GM21367 (cell line): ENCODE measurements around the gene PCDHA8.
"Not testable (repeated sequence)": the region's sequence is repeated elsewhere in the genome, so short reads cannot be mapped to it uniquely, and the experiment has no call there.

ENCODE experiments used
- ATAC-seq: cut with Tn5 transposase; IDR thresholded peaks from one replicate; pipeline ENCODE4 v1.9.1; 2021; ENCODE audit not compliant: unreplicated experiment

Gene PCDHA8

GRCh38 chr5:140870221-140871201, 29.5 kb downstream of the PCDHA8 start:
- ATAC-seq: no peak

DNA sequence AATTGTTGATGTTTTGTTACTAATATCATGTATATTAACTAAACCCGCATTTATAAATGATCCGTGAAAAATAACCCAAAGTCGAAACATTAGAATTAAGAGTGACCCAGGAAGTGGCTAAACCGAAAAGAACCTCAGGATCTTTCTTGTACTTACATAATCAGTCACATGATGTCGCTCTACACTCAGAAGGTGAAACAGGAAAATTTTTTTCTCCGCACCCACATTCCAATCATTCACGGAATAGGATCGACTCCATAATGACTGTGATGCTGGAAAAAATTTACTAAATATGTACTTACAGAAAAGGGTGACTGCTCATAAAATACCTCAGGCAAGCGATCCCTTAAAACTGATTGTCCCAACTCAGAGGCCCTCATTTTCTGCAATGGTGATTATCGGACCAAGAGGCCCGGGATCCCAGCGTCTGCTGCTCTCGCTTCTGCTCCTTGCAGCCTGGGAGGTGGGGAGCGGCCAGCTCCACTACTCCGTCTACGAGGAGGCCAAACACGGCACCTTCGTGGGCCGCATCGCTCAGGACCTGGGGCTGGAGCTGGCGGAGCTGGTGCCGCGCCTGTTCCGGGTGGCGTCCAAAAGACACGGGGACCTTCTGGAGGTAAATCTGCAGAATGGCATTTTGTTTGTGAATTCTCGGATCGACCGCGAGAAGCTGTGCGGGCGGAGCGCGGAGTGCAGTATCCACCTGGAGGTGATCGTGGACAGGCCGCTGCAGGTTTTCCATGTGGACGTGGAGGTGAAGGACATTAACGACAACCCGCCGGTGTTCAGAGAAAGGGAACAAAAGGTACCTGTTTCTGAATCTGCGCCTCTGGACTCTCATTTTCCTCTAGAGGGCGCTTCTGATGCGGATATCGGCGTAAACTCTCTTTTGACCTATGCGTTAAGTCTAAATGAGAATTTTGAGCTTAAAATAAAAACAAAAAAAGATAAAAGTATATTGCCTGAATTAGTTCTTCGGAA, 34.4 kb downstream of the PCDHA8 start, which contains the start of gene PCDHA12:
Gene PCDHA12 (plus strand): TSS at position 224 of the 981 bp plus-strand sequence. CDS start 165 bp downstream, at position 389.
- ATAC-seq: no peak

DNA sequence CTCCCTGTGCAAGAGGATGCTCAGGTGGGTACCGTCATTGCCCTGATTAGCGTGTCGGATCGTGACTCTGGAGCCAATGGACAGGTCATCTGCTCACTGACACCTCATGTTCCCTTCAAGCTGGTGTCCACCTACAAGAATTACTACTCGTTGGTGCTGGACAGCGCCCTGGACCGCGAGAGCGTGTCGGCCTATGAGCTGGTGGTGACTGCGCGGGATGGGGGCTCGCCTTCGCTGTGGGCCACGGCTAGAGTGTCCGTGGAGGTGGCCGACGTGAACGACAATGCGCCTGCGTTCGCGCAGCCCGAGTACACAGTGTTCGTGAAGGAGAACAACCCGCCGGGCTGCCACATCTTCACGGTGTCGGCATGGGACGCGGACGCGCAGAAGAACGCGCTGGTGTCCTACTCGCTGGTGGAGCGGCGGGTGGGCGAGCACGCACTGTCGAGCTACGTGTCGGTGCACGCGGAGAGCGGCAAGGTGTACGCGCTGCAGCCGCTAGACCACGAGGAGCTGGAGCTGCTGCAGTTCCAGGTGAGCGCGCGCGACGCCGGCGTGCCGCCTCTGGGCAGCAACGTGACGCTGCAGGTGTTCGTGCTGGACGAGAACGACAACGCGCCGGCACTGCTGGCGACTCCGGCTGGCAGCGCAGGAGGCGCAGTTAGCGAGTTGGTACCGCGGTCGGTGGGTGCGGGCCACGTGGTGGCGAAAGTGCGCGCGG, 35.7 kb downstream of the PCDHA8 start:
- not testable (repeated sequence) for ATAC-seq

DNA sequence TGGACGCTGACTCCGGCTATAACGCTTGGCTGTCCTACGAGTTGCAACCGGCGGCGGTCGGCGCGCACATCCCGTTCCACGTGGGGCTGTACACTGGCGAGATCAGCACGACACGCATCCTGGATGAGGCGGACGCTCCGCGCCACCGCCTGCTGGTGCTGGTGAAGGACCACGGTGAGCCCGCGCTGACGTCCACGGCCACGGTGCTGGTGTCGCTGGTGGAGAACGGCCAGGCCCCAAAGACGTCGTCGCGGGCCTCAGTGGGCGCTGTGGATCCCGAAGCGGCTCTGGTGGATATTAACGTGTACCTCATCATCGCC, 36.2 kb downstream of the PCDHA8 start:
- ATAC-seq: no peak

DNA sequence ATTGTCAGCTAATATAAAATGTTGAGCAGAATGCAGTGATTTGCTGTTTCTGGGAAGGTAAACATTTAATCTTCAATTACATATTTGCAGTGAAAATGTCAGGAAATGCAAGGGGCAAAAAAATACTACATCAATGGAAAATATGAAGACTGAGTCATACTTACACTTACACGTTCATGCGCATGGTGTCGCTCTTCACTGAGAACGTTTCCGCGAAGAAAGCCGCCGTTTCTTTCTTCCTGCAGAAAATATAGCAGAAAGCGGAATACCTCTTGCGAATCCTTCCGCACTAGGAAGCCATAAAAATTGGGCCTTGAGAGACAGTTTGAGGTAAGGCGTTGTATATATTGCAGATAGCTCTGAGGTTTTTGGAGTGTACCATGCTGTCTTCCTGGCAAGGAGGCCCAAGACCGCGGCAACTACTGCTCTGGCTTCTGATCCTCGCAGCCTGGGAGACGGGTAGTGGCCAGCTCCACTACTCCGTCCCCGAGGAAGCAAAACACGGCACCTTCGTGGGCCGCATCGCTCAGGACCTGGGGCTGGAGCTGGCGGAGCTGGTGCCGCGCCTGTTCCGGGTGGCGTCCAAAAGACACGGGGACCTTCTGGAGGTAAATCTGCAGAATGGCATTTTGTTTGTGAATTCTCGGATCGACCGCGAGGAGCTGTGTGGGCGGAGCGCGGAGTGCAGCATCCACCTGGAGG, 41.1 kb downstream of the PCDHA8 start, which contains the start of gene PCDHA13:
Gene PCDHA13 (plus strand): TSS at position 236 of the 702 bp plus-strand sequence. CDS start 145 bp downstream, at position 381.
- ATAC-seq: no peak

GRCh38 chr5:140882591-140882899, 41.6 kb downstream of the PCDHA8 start:
- no peak for ATAC-seq

- ATAC-seq: no peak
Observed at GRCh38 chr5:140883373-140883772, 42.4 kb downstream of the PCDHA8 start.

- no peak for ATAC-seq
Observed at GRCh38 chr5:140883927-140884697, 43.1 kb downstream of the PCDHA8 start.
